A549 (cell line): ENCODE data around the gene PSG6. TPM values are rescaled to one million over a fixed set of nuclear protein-coding genes. Genes with fewer than 3 reads are reported as not detected.
A peak's percentile ranks its signal among the peaks of the same experiment; 100 is the strongest.
"Not testable (repeated sequence)": the region's sequence is repeated elsewhere in the genome, so short reads cannot be mapped to it uniquely, and the experiment has no call there.

Experiments
- ATAC-seq, 2 experiments: fragments of 200-7000 bp in 1 of 2; fragments of >200 bp in 1 of 2; cut with Nextera tagmentation in 1 of 2; cut with Tn5 transposase in 1 of 2; 3 replicates each; pipeline versions ENCODE4 v1.8.0 to v1.9.1; 2018 to 2020; ENCODE audit warnings: mild to moderate bottlenecking in 1 of 2, moderate library complexity in 1 of 2
- CTCF ChIA-PET: fragments of 300-600 bp; sonication (Branson Sonifier 250); formaldehyde crosslinking; extraction: SDS; loops from one replicate; lab custom pipeline; 2021; ENCODE audit warnings: antibody characterized with exemption, inconsistent platforms; lab: Yijun Ruan, JAX
- POLR2A ChIA-PET: fragments of 350-600 bp; formaldehyde crosslinking; extraction: SDS; loops from one replicate; lab custom pipeline; 2021; ENCODE audit warnings: antibody characterized with exemption, inconsistent platforms; lab: Yijun Ruan, JAX
- DNase-seq, 2 experiments: peaks; one replicate each; pipeline versions ENCODE4 v3.0.0 to v3.0.0-alpha.2; 2011 to 2016; ENCODE audit warnings: low read depth in 1 of 2, low spot score in 1 of 2
- FAIRE-seq: peaks from 2 replicates; lab custom pipeline; 2011; peaks lifted over from hg19 to GRCh38; lab: Jason Lieb, UNC
- H3K27ac ChIP-seq, 2 experiments: fragments of >200 bp; sonication (Bioruptor Twin); formaldehyde crosslinking; 3 replicates each; pipeline ENCODE4 v1.5.1; 2016 to 2017
- H3K4me1 ChIP-seq: fragments of >200 bp; sonication (Bioruptor Twin); formaldehyde crosslinking; 3 replicates; pipeline ENCODE4 v1.6.1; 2016
- H3K4me2 ChIP-seq: fragments of >200 bp; sonication (Bioruptor Twin); formaldehyde crosslinking; 3 replicates; pipeline ENCODE4 v1.6.1; 2016
- H3K4me3 ChIP-seq: fragments of >200 bp; sonication (Bioruptor Twin); formaldehyde crosslinking; 3 replicates; pipeline ENCODE4 v1.5.1; 2016
- H3K9me3 ChIP-seq: fragments of >200 bp; sonication (Bioruptor Twin); formaldehyde crosslinking; 3 replicates; pipeline ENCODE4 v1.6.1; 2016
- JUN ChIP-seq, 2 experiments: fragments of >200 bp; sonication (Bioruptor Twin); formaldehyde crosslinking; IDR thresholded peaks; 2 replicates in 1 of 2; 3 replicates in 1 of 2; pipeline ENCODE4 v1.6.1; 2016 to 2017
- JUNB ChIP-seq: fragments of >200 bp; sonication (Bioruptor Twin); formaldehyde crosslinking; IDR thresholded peaks from 2 replicates; pipeline ENCODE4 v1.6.1; 2016
- ZNF302 ChIP-seq: fragments of 250-450 bp; sonication (Bioruptor Pico); IDR thresholded peaks from 2 replicates; pipeline ENCODE4 v1.9.0; 2021; ENCODE audit warnings: inconsistent platforms, mild to moderate bottlenecking, moderate library complexity
- WGBS: methylation state at CpG from one replicate; pipeline ENCODE4 v1.1.6; 2017; ENCODE audit errors: missing lambda C conversion rate; 5-methylcytosine and 5-hydroxymethylcytosine counted together
- polyA plus RNA-seq, 4 experiments: library from polyadenylated mRNA; depleted of rRNA in 3 of 4; stranded (reverse); fragments of >200 nt; fragmentation: RNase III in 1 of 4; extraction: RNeasy Plus Mini Kit Qiagen cat#74134 plus additional on column Dnase treatment in 1 of 4; gene quantifications; 2 replicates in 3 of 4; 3 replicates in 1 of 4; pipeline ENCODE4 v1.2.3, GENCODE V29; 2011 to 2017
- TF ChIP-seq, protein P1 (sequence below): IDR thresholded peaks from 2 replicates; pipeline ENCODE4 v1.6.1; 2012

PSG6 gene
- polyA plus RNA-seq, 2 of the 4 experiments (the other 2 are of a cell fraction), result 0.05 TPM; not detected in 1

DNA sequence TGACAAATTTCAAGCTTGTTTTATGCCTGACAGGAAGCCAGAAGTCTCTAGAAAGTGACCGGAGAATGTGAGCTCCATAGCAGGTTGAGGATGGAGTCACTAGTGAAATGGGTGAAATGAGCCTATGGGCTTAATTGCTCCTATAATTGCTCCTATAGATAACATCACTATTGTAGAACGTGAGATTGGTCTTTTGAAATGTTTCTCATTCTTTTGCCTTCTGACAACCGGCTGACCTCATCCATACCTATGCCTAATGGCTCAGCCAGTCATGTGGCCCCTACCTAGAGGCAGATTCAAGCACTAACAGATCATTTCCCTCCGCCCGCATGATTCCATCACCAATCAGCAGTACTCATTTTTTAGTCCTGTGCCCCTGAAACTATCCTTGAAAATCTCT lies 4.2 kb downstream of the PSG6 start:
- DNase-seq, FAIRE-seq, H3K4me1 ChIP-seq, POLR2A ChIA-PET, H3K27ac ChIP-seq, ATAC-seq, H3K4me3 ChIP-seq, H3K4me2 ChIP-seq, H3K9me3 ChIP-seq: not testable (repeated sequence)
- 86% methylated on average over 5 of the region's 5 CpGs for WGBS
- CTCF ChIA-PET, result interaction anchor here (1.5 kb wide), 1 partner anchor 10 kb away, joined by 4 read pairs; no protein-coding TSS in a partner anchor

GRCh38 chr19:42912941-42913340 lies 4.8 kb downstream of the PSG6 start:
- CTCF ChIA-PET, result interaction anchor here (1.5 kb wide), 1 partner anchor 10 kb away, joined by 4 read pairs; no protein-coding TSS in a partner anchor
- H3K4me2 ChIP-seq, FAIRE-seq, H3K27ac ChIP-seq, H3K4me3 ChIP-seq, DNase-seq, H3K9me3 ChIP-seq, H3K4me1 ChIP-seq, ATAC-seq, POLR2A ChIA-PET: not testable (repeated sequence)
- WGBS, result 87% methylated on average over 4 of the region's 4 CpGs

DNA sequence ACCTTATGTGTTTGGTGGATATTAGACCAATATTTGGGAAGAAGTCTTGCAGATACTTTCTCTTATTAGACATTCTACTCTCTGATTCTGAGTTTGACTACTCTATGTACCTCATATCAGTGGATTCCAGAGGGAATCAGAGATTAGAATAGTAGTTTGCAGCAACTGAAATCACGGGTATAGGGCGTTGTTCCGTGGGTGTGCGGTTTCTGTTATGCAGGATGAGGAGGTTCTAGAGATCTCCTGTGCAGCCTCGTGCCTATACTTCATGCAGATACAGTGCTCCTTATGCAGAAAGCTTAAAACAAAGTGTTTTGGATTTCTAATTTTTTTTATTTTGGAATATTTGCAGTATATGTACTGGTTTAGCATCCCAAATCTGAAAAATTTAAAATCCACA lies 6.0 kb downstream of the PSG6 start:
- H3K9me3 ChIP-seq, POLR2A ChIA-PET, ATAC-seq, H3K4me3 ChIP-seq, H3K4me1 ChIP-seq, H3K27ac ChIP-seq, CTCF ChIA-PET, DNase-seq, H3K4me2 ChIP-seq: not testable (repeated sequence)
- WGBS, result 76% methylated on average over 5 of the region's 5 CpGs
- FAIRE-seq, result peak; percentile 72

GRCh38 chr19:42906162-42906561 lies 11.5 kb downstream of the PSG6 start:
- FAIRE-seq, H3K4me3 ChIP-seq, H3K4me1 ChIP-seq, POLR2A ChIA-PET, ATAC-seq, DNase-seq, H3K4me2 ChIP-seq: not testable (repeated sequence)
- CTCF ChIA-PET, result interaction anchor here (1.4 to 1.8 kb wide), 2 partner anchors 212 to 310 kb away, joined by 3 to 6 read pairs; no protein-coding TSS in a partner anchor
- whole genome bisulfite sequencing, result 64% methylated on average over 5 of the region's 5 CpGs
- Histone ChIP-seq H3K9me3 (peaks cover 14% of the 10 kb centered on the region), H3K27ac (peak overlapping the region in 1 of 2 experiments; percentile 39; a peak in 2 of 6 replicates)

- peaks cover 29% of the 10 kb centered on the region for H3K9me3 ChIP-seq
- ATAC-seq, POLR2A ChIA-PET, H3K4me2 ChIP-seq, DNase-seq, H3K4me3 ChIP-seq: not testable (repeated sequence)
- H3K4me1 ChIP-seq, result peaks cover 36% of the 10 kb centered on the region
- CTCF ChIA-PET, result interaction anchor here (0.8 to 4.1 kb wide), 6 partner anchors 9 to 532 kb away, joined by 3 to 27 read pairs (median 4); no protein-coding TSS in a partner anchor
- peak; percentile 56 for FAIRE-seq
- peak overlapping the region; percentile 81 to 85 for H3K27ac ChIP-seq
- peak; percentile 9; the same call in 1 of the 2 replicates for TF ChIP-seq ZNF302
- WGBS, result 95% methylated on average over 4 of the region's 4 CpGs
Measured at GRCh38 chr19:42900561-42900960, 17.1 kb downstream of the PSG6 start.

GRCh38 chr19:42899674-42900073 lies 18.0 kb downstream of the PSG6 start:
- POLR2A ChIA-PET, DNase-seq, FAIRE-seq, ATAC-seq, H3K4me3 ChIP-seq: not testable (repeated sequence)
- Histone ChIP-seq H3K9me3 (peaks cover 26% of the 10 kb centered on the region), H3K4me2 (peak overlapping the region; percentile 53), H3K4me1 (peaks cover 36% of the 10 kb centered on the region), H3K27ac (peak overlapping the region; percentile 81 to 85)
- TF ChIP-seq ZNF302, result peak; percentile 47; the same call in 1 of the 2 replicates
- 0 out of 2 replicates have a peak, but pooled peaks have one; percentile 5 for TF ChIP-seq JUNB
- CTCF ChIA-PET, result interaction anchor here (0.6 to 4.1 kb wide), 5 partner anchors 14 to 237 kb away, joined by 3 to 27 read pairs (median 3); no protein-coding TSS in a partner anchor
- WGBS, result 31% methylated on average over 12 of the region's 12 CpGs

GRCh38 chr19:42899110-42899509 lies 18.6 kb downstream of the PSG6 start:
- 18% methylated on average over 1 of the region's 1 CpG for WGBS
- CTCF ChIA-PET, result interaction anchor here (0.9 to 4.1 kb wide), 4 partner anchors 12 to 20 kb away, joined by 3 to 27 read pairs (median 6); no protein-coding TSS in a partner anchor

More at GRCh38 chr19:42899110-42899509, 18.6 kb downstream of the PSG6 start:
- FAIRE-seq, result peak; percentile 92
- DNase-seq, result peak in 1 of 2 experiments; percentile 46
- Histone ChIP-seq H3K4me2 (peak overlapping the region; percentile 53), H3K4me1 (peaks cover 36% of the 10 kb centered on the region), H3K9me3 (peaks cover 26% of the 10 kb centered on the region), H3K27ac (peak overlapping the region; percentile 71 to 84)
- peak in 1 of 2 experiments; percentile 66; a peak in 1 of 6 replicates for ATAC-seq
- 0 out of 5 replicates have a peak, but pooled peaks of 1 of the 2 experiments have one; percentile 19 for TF ChIP-seq JUN (IDR thresholded peaks at IDR 0.05)
- TF ChIP-seq, protein P1, sequence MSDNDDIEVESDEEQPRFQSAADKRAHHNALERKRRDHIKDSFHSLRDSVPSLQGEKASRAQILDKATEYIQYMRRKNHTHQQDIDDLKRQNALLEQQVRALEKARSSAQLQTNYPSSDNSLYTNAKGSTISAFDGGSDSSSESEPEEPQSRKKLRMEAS, result 0 out of 2 replicates have a peak, but pooled peaks have one; percentile 10
- POLR2A ChIA-PET, H3K4me3 ChIP-seq: not testable (repeated sequence)
